ENCODE results near the gene SGMS1.
"Not testable (repeated sequence)": the region's sequence is repeated elsewhere in the genome, so short reads cannot be mapped to it uniquely, and the experiment has no call there.

- TF ChIP-seq, protein P1, sequence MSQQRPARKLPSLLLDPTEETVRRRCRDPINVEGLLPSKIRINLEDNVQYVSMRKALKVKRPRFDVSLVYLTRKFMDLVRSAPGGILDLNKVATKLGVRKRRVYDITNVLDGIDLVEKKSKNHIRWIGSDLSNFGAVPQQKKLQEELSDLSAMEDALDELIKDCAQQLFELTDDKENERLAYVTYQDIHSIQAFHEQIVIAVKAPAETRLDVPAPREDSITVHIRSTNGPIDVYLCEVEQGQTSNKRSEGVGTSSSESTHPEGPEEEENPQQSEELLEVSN (IDR thresholded peaks at IDR 0.05; ENCODE audit: borderline replicate concordance, low read depth), result not testable (repeated sequence)
- TF ChIP-seq, protein P2, sequence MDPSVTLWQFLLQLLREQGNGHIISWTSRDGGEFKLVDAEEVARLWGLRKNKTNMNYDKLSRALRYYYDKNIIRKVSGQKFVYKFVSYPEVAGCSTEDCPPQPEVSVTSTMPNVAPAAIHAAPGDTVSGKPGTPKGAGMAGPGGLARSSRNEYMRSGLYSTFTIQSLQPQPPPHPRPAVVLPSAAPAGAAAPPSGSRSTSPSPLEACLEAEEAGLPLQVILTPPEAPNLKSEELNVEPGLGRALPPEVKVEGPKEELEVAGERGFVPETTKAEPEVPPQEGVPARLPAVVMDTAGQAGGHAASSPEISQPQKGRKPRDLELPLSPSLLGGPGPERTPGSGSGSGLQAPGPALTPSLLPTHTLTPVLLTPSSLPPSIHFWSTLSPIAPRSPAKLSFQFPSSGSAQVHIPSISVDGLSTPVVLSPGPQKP (IDR thresholded peaks at IDR 0.05; ENCODE audit: low read depth, low read length), result not testable (repeated sequence)
- TF ChIP-seq PHF8 (IDR thresholded peaks at IDR 0.05; ENCODE audit: borderline replicate concordance, low read depth); ESRRA (IDR thresholded peaks at IDR 0.05; ENCODE audit: borderline replicate concordance, low read length); CTCF (IDR thresholded peaks at IDR 0.05); SMC3 (IDR thresholded peaks at IDR 0.05); ZFP36 (IDR thresholded peaks at IDR 0.05; ENCODE audit: borderline replicate concordance, partially characterized antibody); RAD21 (conservative IDR thresholded peaks at IDR 0.05 in 1 of 2, IDR thresholded peaks at IDR 0.05 in 1 of 2); ZNF302 (CRISPR knock-in tag; IDR thresholded peaks at IDR 0.05); POLR2A (IDR thresholded peaks at IDR 0.05; ENCODE audit: low read length); CHD2 (IDR thresholded peaks at IDR 0.05; ENCODE audit: low read length, partially characterized antibody): not testable (repeated sequence)
These were observed 120.6 kb downstream of the SGMS1 start for GRCh38 chr10:50503156-50503555.

Measured in A549 (cell line).